Astrocyte of the cerebellum (primary cell): ENCODE measurements around the gene PDZRN3.

Experiments used
- DNase-seq: peaks from one replicate; pipeline ENCODE4 v3.0.0-alpha.2; 2011; ENCODE audit warnings: low read depth
- H3K4me3 ChIP-seq: 2 replicates; pipeline ENCODE4 v1.5.1; 2011; ENCODE audit warnings: mild to moderate bottlenecking, low read depth, low read length, moderate library complexity
- in situ Hi-C: cut with HindIII; loops from 2 replicates; pipeline ENCODE4 v1.10.0; 2017; ENCODE audit warnings: low sequenced_read_pairs
- TF ChIP-seq, protein P1 (sequence below): IDR thresholded peaks from 2 replicates; pipeline ENCODE4 v1.5.1; 2012; ENCODE audit warnings: low read length, low read depth, moderate library complexity, mild to moderate bottlenecking; ENCODE audit errors: missing control alignments

PDZRN3 gene

DNA sequence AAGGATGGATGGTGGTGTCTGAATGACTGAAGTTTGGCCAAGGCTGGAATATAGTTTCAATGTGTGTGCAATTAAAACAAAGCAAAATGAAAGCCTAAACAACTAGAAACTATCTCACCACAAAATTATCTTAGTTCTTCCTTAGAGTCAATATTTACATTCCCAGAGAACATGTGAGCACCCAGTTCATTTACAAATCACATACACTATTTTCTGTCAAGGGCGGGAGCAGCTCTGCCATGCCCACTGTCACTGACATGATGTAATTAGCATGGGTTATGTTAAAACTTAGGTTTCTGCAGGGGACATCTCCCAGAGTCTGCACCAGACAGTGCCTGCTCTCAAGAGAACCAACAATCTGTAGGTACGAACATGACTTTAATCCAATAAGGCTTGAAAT is 65.0 kb downstream of the PDZRN3 start:
- H3K4me3 ChIP-seq = no peak overlapping the region
- in situ Hi-C loops = no loop called here
- TF ChIP-seq, protein P1, sequence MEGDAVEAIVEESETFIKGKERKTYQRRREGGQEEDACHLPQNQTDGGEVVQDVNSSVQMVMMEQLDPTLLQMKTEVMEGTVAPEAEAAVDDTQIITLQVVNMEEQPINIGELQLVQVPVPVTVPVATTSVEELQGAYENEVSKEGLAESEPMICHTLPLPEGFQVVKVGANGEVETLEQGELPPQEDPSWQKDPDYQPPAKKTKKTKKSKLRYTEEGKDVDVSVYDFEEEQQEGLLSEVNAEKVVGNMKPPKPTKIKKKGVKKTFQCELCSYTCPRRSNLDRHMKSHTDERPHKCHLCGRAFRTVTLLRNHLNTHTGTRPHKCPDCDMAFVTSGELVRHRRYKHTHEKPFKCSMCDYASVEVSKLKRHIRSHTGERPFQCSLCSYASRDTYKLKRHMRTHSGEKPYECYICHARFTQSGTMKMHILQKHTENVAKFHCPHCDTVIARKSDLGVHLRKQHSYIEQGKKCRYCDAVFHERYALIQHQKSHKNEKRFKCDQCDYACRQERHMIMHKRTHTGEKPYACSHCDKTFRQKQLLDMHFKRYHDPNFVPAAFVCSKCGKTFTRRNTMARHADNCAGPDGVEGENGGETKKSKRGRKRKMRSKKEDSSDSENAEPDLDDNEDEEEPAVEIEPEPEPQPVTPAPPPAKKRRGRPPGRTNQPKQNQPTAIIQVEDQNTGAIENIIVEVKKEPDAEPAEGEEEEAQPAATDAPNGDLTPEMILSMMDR = no peak
- DNase-seq = no peak

DNA sequence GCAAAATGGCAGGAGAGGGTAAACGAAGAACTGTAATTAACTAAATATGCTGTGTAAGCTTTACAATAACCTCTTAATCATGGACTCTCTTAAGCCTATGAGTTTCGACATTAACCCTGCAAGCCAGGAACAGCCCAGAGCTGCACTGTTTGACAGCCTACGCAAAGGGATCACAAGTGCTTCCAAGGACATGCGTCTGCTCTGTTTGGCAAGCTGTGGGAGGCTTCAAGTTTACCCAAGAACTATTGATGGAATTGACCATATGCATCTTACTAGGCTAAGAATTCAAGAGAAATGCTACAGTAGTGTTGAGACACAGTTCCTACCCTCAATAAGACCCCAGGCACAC is 66.0 kb downstream of the PDZRN3 start:
- H3K4me3 ChIP-seq = no peak overlapping the region
- TF ChIP-seq, protein P1 = no peak
- in situ Hi-C loops = no loop called here
- DNase-seq = no peak

DNA sequence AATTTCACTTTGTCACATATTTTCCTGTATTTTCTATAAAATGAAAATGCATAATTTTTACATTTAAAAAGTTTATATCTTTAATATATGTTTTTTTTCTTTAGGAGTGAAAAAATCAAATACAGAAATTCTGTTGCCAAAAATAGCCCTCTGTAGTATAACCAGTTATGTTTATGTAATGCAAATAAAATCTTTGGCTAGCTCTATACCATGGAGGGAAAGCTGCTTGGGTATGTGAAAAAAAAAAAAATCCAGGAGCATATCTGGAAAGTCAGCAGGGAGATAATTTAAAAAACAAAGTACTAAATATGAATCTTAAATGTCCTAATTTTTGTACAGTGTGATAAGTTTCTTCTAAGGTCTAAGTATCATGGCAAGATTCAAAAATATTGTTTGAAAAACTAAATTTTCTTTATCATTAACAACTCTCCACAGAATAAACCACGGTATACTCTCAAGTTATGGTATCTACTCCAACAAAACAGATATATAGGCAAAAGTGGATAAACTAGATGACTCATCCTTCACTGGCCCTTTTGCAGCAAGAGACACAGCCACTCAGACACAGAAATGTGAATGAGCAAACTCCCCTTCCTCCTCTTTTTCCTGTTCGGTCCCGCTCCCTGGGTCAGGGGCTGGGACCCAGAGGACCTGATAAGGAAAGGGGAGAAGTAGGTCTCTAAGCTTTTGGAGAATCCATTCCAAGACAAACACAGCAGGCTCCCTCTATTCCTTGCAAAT is 66.6 kb downstream of the PDZRN3 start:
- no peak for DNase-seq
- in situ Hi-C loops = no loop called here
- TF ChIP-seq, protein P1 = no peak

DNA sequence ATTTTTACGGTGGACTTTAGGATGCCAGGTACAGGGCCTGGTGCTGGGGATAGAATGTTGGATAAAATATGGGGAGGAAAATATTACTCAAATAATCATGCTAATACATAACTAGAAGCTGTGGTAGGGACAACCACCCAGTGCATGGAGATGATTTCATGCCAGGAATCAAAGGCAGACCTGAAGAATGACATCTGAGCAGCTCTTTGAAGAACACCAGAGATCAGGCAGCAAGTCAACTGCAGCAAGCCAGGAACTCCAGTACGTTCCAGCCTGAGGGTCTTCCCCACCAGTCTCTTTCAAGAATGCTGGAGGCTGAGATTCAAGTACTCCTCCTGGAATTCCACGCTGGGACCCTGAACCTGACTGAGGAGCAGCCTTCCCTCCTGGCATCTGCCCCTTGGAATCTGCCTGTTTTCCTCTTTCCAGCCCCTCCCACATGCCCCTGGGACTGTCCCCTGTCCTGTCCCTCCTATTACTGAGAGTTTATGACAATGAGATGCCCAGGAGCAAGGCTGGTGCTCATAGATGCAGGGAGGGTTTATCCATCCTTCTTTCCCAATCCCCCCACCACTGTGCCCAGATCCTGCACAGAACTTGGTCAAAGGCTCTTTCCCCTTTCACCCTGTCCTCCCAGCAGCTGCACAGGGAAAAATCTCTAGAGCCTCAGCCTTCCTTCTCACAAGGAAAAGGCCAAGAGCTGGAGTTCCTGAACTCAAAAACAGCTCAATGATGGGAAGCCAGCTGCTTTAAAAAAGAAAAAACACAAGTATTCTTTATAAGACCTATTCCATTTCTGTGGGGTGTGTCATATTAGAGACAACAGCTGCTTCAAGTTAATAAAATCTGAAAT is 68.0 kb downstream of the PDZRN3 start:
- TF ChIP-seq, protein P1 = no peak
- no peak for DNase-seq
- H3K4me3 ChIP-seq = no peak overlapping the region
- in situ Hi-C loops = no loop called here

More for the DNA sequence above, 66.6 kb downstream of the PDZRN3 start:
- no peak overlapping the region for H3K4me3 ChIP-seq

DNA sequence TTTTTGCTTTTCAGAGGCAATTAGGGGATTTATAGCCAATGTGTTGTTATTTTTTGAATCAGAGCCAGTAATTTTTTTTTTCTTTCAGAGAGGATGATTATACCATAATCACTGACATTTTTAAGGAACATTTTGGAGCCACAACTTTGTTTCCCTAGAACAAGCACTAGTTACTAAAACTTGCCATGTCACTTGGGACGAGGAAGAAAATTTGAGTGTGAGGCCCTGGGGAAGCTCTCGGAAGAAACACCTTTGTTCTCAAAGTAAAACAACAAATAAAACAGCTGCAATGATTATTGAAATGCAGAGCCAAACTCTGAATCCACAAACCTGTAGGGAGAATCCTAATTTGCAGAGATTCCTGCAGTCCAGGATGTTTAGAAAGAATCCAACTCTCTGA is 69.7 kb downstream of the PDZRN3 start:
- H3K4me3 ChIP-seq = no peak overlapping the region
- no peak for DNase-seq
- in situ Hi-C loops = no loop called here
- TF ChIP-seq, protein P1 = no peak

DNA sequence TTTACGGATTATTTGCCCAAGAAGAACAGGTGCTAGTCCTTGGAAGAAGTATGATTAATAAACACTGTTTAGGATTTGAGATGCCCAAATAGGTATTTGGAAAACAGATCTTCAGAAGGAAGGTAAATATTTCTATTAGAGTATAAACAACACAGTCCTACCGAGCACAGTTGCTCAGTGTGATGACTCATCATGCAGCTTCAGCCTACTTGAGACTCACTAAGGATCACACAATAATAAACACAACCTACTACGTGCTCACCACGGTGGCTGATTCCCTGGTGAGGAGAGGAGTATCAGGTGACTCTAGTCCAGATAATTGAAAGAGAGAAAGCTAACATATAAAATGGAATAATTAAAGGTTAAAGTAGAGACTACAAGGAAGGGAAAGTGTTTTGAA is 72.0 kb downstream of the PDZRN3 start:
- no peak for DNase-seq
- TF ChIP-seq, protein P1 = no peak
- H3K4me3 ChIP-seq = no peak overlapping the region
- in situ Hi-C loops = no loop called here
